Measurements from ENCODE around the gene LRRC3.

- TF ChIP-seq TOX (CRISPR knock-in tag; IDR thresholded peaks at IDR 0.05; ENCODE audit: borderline replicate concordance) (no peak), ZNF8 (CRISPR knock-in tag; IDR thresholded peaks at IDR 0.05) (no peak), PATZ1 (CRISPR knock-in tag; IDR thresholded peaks at IDR 0.05; ENCODE audit: borderline replicate concordance) (no peak), CSDC2 (CRISPR knock-in tag; IDR thresholded peaks at IDR 0.05) (no peak), ZNF565 (CRISPR knock-in tag; conservative IDR thresholded peaks at IDR 0.05; ENCODE audit: low read depth) (no peak), ZNF70 (CRISPR knock-in tag; IDR thresholded peaks at IDR 0.05) (no peak), CREB5 (CRISPR knock-in tag; IDR thresholded peaks at IDR 0.05; ENCODE audit: low read depth) (no peak), GLIS3 (CRISPR knock-in tag; IDR thresholded peaks at IDR 0.05) (no peak), TCF4 (CRISPR knock-in tag; IDR thresholded peaks at IDR 0.05; ENCODE audit: borderline replicate concordance) (no peak), TSHZ2 (CRISPR knock-in tag; IDR thresholded peaks at IDR 0.05) (no peak), ZFP30 (CRISPR knock-in tag; IDR thresholded peaks at IDR 0.05) (no peak), ARNTL (CRISPR knock-in tag; IDR thresholded peaks at IDR 0.05; ENCODE audit: borderline replicate concordance, low read depth) (no peak), RARB (CRISPR knock-in tag; IDR thresholded peaks at IDR 0.05) (no peak)
Observed at GRCh38 chr21:44431300-44431699, 24.0 kb upstream of the LRRC3 start.
